DMS53 treated with DMSO at 0.1 percent for 48 hours (cell line): ENCODE data around the gene TRRAP.
"Not testable (repeated sequence)": the region's sequence is repeated elsewhere in the genome, so short reads cannot be mapped to it uniquely, and the experiment has no call there.

ENCODE experiments used
- DNase-seq: peaks from one replicate; lab custom pipeline; 2025; ENCODE audit not compliant: unreplicated experiment; lab: John Stamatoyannopoulos, UW

TRRAP gene

GRCh38 chr7:98866351-98866750 lies 12.0 kb upstream of the TRRAP start:
- no peak for DNase-seq

GRCh38 chr7:98866765-98867164 lies 11.6 kb upstream of the TRRAP start:
- no peak for DNase-seq

- DNase-seq = no peak
Observed at GRCh38 chr7:98868450-98868849, 9.9 kb upstream of the TRRAP start.

- DNase-seq = no peak
Observed at GRCh38 chr7:98869027-98869596, 9.2 kb upstream of the TRRAP start.

- no peak for DNase-seq
Observed at GRCh38 chr7:98869597-98870120, 8.7 kb upstream of the TRRAP start, which contains the start of gene TMEM130. TSS of gene TMEM130 (minus strand) at chr7:98870014. CDS start at chr7:98869861, 153 bp downstream.

DNA sequence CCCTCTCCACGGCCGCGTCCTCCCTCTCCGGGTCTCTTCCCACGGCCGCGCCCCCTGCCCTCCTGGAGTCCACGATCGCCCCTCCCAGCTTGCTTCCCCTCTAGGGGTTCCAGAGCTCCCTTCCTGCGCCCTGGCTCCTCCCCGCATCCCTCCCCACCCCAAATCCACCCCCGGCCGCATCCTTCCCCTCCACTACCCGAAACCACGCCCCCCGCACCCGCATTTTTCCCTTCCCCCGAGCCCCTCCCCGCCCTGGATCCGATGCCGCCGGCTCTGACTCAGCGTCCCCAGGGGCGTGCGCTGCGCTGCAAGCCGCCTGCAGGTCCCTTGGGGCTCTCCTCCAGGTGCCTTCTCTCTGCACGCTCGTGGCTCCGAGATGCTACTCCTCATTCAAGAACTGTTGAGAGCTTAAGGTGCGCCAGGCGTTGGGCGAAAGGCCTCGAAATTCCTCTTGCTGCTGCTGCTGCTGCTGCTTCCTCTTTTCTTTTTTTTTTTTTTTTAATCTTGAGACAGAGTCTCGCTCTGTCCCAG lies 8.1 kb upstream of the TRRAP start:
- DNase-seq = no peak

GRCh38 chr7:98870807-98871491 lies 7.4 kb upstream of the TRRAP start:
- DNase-seq = no peak

GRCh38 chr7:98872328-98872924 lies 5.9 kb upstream of the TRRAP start:
- DNase-seq = peak; percentile 14

- DNase-seq = not testable (repeated sequence)
Observed at GRCh38 chr7:98873610-98874009, 4.7 kb upstream of the TRRAP start.

DNA sequence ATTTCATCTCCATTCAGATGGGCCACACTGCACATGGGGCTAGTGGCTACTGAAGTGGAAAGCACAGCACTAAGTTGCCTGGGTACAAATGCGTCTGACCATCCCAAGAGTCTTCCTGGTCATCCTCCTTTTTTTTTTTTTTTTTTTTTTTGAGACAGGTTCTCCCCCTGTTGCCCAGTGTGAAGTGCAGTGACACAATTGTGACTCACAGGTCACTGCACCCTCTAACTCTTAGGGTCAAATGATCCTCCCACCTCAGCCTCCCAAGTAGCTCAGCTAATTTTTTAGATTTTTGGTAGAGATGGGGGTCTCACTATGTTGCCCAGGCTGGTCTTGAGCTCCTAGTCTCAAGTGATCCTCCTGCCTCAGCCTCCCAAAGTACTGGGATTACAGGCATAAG lies 3.4 kb upstream of the TRRAP start:
- no peak for DNase-seq

DNA sequence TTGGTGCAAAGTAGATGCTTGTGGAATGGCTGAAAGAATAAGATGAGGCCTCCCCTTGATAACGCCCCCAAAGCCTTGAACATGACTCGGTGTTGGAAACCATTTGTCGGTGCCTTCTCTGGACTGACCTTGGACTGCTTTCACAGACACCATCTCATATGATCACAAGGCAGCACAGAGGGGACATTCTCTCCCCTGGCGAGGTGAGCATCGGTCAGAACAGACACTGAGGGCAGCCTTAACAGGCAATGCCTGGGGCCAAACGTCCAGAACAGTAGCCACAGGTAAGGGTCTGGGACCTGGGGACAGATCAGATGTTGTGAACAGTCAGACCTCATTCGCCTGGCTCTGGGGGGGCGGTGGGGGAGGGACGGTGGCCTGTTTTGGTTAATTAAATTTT lies 2.8 kb upstream of the TRRAP start:
- no peak for DNase-seq

DNA sequence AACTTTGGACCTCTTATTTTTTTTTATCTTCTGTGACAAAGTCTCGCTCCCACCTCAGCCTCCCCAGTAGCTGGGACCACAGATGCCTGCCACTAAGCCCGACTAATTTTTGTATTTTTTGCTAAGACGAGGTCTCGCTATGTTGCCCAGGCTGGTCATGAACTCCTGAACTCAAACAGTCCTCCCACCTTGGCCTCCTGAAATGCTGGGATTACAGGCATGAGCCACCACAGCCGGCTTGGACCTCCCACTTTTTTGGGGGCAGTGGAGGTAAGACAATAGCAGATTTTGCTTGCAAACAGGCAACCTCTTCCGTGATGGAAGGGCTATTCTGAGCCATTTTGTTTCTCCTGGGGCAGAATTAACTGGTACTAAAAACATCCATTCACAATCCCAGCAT lies 1.2 kb upstream of the TRRAP start:
- no peak for DNase-seq

DNA sequence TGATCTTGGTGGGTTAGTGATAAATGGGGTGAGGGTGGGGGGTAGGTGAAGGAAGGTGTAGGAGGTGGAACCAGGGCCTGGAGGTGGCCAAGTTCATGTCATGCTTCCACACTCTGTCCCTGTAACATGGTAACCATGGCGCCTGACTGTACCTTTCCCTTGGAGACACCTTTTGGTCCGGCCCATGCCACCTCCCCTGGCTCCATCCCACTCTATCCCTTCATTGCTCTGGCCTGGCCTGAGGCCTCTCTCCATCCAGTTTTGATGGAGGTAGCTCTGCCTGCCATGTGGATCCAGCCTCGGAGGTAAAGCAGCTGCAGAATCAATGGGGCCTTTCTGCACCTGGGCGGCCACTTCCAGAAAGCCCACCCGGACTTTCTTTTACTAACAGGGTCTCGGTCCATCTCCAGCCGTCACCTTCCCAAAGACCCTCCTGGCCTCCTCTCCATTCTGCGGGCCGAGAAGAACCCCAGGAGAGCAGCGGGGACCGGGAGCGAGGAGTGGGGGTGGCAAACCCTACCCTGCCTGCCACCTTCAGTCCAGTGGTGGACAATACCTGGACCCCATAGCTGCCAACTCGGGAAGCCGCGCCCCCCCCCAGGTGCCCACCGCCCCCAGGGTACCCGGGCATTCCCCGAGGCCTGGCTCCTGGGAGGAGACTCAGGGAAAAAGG lies 504 bp upstream of the TRRAP start:
- no peak for DNase-seq

- DNase-seq = peak; percentile 80
Observed at GRCh38 chr7:98879198-98879978, 1.1 kb downstream of the TRRAP start.

DNA sequence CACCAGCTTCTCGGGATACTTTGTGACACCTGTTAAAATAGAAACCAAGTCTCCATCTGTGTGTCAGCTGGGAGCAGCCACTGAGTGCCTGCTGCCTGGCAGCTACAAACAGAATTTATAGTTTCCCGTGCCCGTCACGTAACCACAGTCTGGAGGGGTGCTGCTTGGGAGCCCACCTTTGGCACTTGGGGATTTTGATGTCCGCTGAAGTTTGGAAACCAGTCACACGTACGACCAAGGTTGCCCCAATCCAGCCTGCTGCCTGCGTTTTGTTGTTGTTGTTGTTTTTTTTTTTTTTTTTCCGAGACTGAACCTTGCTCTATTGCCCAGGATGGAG lies 1.6 kb downstream of the TRRAP start:
- no peak for DNase-seq

DNA sequence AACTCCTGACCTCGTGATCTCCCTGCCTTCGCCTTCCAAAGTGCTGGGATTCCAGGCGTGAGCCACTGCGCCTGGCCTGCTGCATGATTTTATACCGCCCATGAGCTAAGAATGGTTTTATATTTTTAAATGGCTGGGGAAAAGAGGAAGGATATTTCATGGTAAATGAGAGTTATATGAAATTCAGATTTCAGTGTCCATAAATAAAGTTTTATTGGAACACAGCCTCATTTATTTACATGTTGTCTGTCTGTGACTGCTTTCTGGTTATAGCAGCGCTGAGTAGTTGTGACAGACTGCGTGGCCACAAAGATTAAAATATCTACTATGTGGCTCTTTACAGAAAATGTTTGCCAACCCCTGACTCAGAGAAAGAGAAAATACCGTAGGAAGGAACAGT lies 2.2 kb downstream of the TRRAP start:
- DNase-seq = no peak

- no peak for DNase-seq
Observed at GRCh38 chr7:98881561-98882315, 3.4 kb downstream of the TRRAP start.

DNA sequence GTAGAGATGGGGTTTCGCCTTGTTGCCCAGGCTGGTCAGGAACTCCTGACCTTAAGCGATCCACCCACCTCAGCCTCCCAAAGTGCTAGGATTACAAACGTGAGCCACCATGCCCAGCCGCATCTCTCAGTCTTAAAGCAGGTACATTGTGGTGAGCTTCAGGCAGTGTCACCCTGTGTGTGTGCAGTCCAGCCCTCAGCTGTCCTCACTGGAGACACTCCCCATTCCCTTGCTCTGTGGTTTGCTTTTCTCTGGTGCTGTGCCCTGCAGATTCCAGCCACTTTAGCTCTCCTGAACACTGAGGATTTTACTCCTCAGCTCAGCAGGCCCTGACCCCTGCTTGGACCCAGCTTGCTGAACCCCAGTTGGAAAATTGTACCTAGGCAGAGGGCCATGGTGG lies 6.1 kb downstream of the TRRAP start:
- no peak for DNase-seq

DNA sequence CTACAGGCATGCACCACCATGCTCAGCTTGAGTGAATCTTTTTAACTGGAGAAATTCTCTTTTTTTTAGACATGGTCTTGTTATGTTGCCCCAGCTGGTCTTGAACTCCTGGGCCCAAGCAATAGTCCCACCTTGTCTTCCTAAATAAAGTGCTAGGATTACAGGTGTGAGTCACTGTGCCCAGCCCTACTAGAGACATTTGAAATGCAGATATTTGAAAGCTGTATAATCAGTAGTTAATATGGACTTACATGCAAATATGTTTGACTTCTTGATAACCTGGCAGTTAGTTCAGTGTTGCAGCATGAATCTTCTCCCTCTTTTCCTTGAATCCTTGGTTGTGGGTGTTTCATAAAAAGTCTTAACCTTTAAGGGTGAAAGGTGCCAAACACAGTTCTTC lies 8.7 kb downstream of the TRRAP start:
- no peak for DNase-seq

- no peak for DNase-seq
Observed at GRCh38 chr7:98892609-98893008, 14.3 kb downstream of the TRRAP start.
